GM19035 (cell line): ENCODE measurements around the gene COLEC11.
"Not testable (repeated sequence)": the region's sequence is repeated elsewhere in the genome, so short reads cannot be mapped to it uniquely, and the experiment has no call there.

Source experiments
- ATAC-seq: cut with Tn5 transposase; IDR thresholded peaks from one replicate; pipeline ENCODE4 v1.9.1; 2021; ENCODE audit not compliant: unreplicated experiment

The COLEC11 gene

DNA sequence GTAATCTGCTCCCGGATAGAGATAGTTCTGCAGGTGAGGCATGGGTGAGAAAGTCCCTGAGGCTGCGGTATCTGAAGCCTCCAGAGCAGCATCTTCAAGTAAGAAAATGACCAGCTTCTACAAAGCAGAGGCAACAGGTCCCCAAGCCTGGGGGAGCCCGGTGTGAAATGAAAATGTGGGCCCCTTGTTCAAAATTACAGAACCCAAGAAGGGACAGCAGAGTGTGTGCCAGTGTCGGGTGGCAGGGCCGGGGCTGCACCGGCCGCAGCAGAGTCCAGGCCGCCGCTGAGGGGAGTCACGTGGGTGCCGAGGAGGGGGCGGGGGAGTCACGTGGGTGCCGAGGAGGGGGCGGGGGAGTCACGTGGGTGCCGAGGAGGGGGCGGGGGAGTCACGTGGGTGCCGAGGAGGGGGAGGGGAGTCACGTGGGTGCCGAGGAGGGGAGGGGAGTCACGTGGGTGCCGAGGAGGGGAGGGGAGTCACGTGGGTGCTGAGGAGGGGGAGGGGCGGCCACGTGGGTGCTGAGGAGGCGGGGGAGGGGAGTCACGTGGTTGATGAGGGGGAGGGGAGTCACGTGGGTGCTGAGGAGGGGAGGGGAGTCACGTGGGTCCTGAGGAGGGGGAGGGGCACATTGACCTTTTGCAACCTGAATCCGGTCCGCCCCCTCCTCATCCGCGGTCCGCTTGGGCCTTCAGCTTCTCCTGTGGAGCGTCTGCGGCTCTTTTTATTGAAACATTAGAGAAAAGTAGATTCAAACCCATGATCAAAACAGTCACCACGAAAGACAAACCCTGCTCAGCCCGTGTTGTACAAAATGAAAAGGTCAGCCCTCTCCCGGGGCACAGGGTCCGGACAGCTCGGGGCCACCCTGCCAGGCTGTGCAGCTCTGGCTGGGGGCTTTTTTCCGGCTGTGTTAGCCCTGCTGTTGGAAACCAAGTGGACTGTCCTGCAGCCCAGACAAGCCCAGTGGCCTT, 10.4 kb downstream of the COLEC11 start:
- ATAC-seq: peak; percentile 53

GRCh38 chr2:3606028-3606369, 11.1 kb downstream of the COLEC11 start:
- no peak for ATAC-seq

GRCh38 chr2:3606370-3607201, 11.7 kb downstream of the COLEC11 start:
- ATAC-seq: no peak

DNA sequence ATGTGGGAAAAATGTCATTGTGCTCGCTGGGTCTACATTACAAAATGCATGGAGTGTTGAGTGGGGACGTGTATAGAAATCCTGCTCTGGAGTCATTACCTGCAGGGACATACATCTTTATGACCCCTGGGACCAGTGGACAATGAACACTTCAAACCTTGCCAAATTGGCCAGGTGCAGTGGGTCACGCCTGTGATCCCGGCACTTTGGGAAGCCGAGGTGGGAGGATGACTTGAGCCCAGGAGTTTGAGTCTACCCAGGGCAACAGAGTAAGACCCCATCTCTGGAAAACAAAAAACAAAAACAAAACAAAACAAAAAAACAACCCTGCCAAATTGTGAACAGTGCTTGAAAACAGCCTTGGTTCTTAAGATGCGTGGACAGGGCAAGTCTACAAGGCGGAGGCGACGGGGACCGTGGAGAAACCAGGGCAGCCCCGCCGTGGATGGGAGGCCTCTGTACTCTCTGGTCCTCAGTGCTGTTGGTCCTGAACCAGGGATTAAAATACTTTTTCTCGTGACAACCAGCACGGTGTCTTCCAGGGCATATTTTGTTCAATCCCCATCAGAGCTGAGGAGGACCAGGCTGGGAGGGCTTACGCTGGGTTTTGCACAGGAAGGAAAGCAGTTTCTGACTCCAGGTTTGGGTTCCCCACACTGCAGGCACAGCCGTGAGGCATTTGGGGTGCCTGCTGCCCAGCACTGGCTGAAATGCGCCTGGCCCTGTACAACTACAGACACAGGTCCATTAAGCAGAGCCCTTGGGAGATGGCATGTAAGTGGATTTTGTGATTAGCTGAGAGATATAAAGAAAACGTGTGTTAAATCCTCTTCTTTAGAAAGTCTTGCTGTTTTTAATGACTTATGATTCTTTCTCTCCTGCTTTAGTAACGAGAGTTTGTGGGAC, 13.7 kb downstream of the COLEC11 start:
- ATAC-seq: no peak

- ATAC-seq: not testable (repeated sequence)
Measured at GRCh38 chr2:3609279-3609673, 14.4 kb downstream of the COLEC11 start.

DNA sequence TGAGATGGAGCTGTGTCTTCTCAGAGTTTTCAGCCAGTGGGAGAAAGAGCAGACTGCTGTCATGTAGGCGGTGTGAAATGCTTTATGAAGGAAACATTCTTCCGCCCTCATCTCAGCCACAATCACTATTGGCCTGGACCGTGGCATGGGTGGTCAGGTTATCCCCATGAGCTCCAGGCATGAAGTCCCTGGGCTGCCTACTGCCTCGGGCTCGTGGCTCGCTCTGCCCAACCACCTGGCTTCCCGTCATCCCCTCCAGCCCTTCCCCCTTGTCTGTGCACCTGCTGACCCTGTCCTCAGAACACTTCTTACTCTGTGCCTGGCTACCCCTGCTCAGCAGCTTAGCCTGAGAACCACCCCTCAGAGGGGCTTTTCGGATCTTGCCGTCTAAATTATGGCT, 15.5 kb downstream of the COLEC11 start:
- ATAC-seq: no peak

GRCh38 chr2:3610881-3611505, 16.1 kb downstream of the COLEC11 start:
- no peak for ATAC-seq

GRCh38 chr2:3611589-3611988, 16.7 kb downstream of the COLEC11 start:
- ATAC-seq: no peak

- no peak for ATAC-seq
Measured at GRCh38 chr2:3612639-3613523, 18.0 kb downstream of the COLEC11 start.

DNA sequence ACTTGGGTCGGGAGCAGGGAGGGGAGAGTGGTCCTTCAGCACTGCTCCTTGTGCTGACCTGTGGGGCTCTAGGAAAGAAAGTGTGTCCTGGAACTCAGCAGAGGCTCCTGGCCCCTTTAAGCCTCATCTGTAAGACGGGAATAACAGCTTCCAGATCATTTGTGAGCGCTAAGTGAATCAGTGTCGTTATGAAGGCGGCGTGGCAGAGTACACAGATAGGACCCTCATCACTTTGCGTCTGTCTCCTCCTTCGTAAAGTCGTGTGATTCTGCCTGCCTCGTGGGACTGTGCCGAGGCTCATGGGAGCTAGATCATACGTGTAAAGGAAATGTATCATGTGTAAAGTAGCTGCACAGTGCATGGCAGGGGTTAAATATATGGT, 18.6 kb downstream of the COLEC11 start:
- ATAC-seq: no peak

DNA sequence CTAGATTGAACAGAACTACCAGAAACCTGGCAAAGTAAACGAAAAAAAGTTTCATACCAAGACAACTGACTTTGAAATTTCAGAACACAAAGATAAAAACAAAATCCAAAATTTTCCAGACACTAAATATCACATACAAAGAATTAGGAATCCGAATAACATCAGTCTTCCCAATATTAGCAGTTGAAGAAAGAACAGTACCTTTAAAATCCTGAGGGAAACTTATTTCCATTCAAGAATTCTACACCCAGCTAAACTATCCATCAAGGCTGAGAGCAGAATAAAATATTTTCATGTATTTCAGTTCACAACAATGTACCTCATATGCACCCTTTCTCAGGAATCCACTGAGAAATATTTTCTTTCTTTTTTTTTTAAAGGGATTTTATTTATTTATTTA, 19.8 kb downstream of the COLEC11 start:
- ATAC-seq: not testable (repeated sequence)

DNA sequence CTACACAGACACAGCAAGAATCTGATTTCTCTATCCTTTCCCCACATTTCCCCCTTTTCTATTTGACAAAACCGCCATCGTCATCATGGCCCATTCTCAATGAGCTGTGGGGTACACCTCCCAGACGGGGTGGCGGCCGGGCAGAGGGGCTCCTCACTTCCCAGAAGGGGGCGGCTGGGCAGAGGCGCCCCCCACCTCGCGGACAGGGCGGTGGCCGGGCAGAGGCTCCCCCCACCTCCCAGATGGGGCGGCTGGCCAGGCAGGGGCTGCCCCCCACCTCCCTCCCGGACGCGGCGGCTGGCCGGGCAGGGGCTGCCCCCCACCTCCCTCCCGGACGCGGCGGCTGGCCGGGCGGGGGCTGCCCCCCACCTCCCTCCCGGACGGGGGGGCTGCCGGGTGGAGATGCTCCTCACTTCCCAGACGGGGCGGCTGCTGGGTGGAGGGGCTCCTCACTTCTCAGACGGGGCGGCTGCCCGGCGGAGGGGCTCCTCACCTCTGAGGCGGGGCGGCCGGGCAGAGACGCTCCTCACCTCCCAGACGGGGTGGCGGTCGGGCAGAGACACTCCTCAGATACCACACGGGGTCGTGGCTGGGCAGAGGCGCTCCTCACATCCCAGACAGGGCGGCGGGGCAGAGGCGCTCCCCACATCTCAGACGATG, 20.8 kb downstream of the COLEC11 start:
- ATAC-seq: not testable (repeated sequence)

DNA sequence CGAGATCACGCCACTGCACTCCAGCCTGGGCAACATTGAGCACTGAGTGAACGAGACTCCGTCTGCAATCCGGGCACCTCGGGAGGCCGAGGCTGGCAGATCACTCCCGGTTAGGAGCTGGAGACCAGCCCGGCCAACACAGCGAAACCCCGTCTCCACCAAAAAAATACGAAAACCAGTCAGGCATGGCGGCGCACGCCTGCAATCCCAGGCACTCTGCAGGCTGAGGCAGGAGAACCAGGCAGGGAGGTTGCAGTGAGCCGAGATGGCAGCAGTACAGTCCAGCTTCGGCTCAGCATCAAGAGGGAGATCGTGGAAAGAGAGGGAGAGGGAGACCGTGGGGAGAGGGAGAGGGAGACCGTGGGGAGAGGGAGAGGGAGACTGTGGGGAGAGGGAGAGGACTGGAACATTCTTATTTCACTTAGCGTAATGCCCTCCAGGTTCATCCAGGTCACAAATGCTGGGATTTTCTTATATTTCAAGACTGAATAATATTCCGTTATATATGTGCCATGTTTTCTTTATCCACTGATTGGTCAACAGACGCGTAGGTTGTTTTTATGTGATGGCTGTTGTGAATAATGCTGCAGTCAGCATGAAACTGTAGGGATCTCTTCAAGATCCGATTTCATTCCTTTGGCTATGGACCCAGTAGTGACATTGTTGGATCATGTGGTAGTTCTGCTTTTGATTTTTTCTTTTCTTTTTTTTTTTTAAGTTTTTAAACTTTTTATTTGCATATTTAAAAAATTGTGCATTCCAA, 21.7 kb downstream of the COLEC11 start:
- not testable (repeated sequence) for ATAC-seq

DNA sequence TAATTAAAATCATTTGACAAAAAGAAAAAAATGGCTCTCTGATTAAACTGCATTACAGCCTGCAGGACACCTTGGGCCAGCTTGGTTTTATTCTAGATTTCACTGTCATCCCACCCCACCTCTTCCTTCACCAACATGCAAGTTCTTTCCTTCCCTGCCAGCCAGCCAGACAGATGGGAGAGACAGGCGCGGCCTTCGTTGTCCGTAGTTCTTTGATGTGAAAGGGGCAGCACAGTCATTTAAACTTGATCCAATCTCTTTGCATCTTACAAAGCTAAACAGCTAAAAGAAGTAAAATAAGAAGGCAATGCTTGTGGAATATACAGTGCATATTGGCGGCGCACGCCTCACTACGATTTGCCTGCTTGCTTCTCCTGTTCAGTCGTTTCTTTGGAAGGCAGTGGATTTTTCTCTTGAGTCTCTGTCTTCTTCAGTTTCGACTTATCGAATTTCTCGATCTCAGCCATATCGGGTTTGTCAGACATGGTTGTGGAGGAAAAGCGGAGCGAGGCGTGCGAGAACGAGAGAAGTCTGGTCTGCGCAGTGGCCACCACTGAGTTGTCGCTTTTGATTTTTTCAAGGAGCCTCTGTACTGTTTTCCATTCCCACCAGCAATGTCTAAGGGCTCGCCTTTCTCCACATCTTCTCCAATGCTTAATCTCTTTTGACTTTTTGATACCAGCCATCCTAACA, 22.4 kb downstream of the COLEC11 start:
- ATAC-seq: no peak

- ATAC-seq: no peak
Measured at GRCh38 chr2:3618367-3618766, 23.5 kb downstream of the COLEC11 start.

GRCh38 chr2:3619033-3619432, 24.1 kb downstream of the COLEC11 start:
- ATAC-seq: no peak

DNA sequence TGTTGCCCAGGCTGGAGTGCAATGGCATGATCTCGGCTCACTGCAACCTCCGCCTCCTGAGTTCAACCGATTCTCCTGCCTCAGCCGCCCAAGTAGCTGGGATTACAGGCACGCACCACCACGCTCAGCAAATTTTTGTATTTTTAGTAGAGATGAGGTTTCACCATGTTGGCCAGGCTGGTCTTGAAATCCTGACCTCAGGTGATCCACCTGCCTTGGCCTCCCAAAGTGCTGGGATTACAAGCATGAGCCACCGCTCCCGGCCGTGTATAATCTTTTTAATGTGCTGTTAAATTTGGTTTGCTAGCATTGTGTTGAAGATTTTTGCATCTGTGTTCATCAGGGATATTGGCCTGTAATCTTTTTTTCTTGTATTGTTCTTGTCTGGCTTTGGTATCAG, 24.7 kb downstream of the COLEC11 start:
- not testable (repeated sequence) for ATAC-seq

GRCh38 chr2:3620834-3621233, 25.9 kb downstream of the COLEC11 start:
- no peak for ATAC-seq
